Measurements from ENCODE around the gene PSEN1. TPM values are rescaled to one million over a fixed set of nuclear protein-coding genes. Genes with fewer than 3 reads are reported as not detected.

Gene PSEN1
- total and polyA plus RNA-seq, 2 experiments from 2014 or later: 14.6 to 35.7 TPM

- ATAC-seq: no peak
- no peak overlapping the region for H3K27ac Mint-ChIP-seq
- H3K27me3 Mint-ChIP-seq (ENCODE audit: insufficient read depth, low read depth, poor library complexity): peaks cover 38% of the 10 kb centered on the region
- 0 out of 2 replicates have a peak, but pooled peaks cover 3% of the 10 kb centered on the region for H4K20me1 ChIP-seq (replicated peaks; ENCODE audit: insufficient read depth)
- peaks cover 58% of the 10 kb centered on the region for H3K4me1 Mint-ChIP-seq
- H3K4me1 ChIP-seq (ENCODE audit: insufficient read depth): peaks cover 54% of the 10 kb centered on the region
- H3K4me3 Mint-ChIP-seq: peak overlapping the region; percentile 76
- peaks cover 30% of the 10 kb centered on the region for H3F3A ChIP-seq (replicated peaks; ENCODE audit: low read depth)
- H3K9me3 Mint-ChIP-seq: no peaks in the 10 kb centered on the region; the same call in 2 of the 3 replicates
- TF ChIP-seq EZH2 (IDR thresholded peaks at IDR 0.05; ENCODE audit: low read depth, unreplicated experiment): peak; percentile 64
- TF ChIP-seq STAT1 (IDR thresholded peaks at IDR 0.05; ENCODE audit: unreplicated experiment): no peak
- no peak for DNase-seq (ENCODE audit: low spot score)
- H3K9me2 ChIP-seq (ENCODE audit: insufficient read depth): no peaks in the 10 kb centered on the region
- peaks cover 54% of the 10 kb centered on the region for H3K27me3 ChIP-seq (ENCODE audit: insufficient read depth)
- H3K36me3 Mint-ChIP-seq (ENCODE audit: low read depth): peaks cover 2% of the 10 kb centered on the region; the same call in 1 of the 3 replicates
- H2AFZ ChIP-seq: peak overlapping the region; percentile 91
- no peak overlapping the region for H3K27ac ChIP-seq (ENCODE audit: low read depth)
- peak overlapping the region; percentile 69 for H3K4me3 ChIP-seq
- H3K4me2 ChIP-seq: peak overlapping the region; percentile 96
- no peaks in the 10 kb centered on the region for H3K36me3 ChIP-seq (ENCODE audit: insufficient read depth)
- no peaks in the 10 kb centered on the region for H3K79me2 ChIP-seq (replicated peaks; ENCODE audit: insufficient read depth)
Measured at GRCh38 chr14:73238424-73238852, 102.1 kb downstream of the PSEN1 start.

GRCh38 chr14:73238941-73239340 lies 102.6 kb downstream of the PSEN1 start:
- H3K4me1 ChIP-seq (ENCODE audit: insufficient read depth): peaks cover 49% of the 10 kb centered on the region
- 0 out of 2 replicates have a peak, but pooled peaks cover 3% of the 10 kb centered on the region for H3K79me2 ChIP-seq (replicated peaks; ENCODE audit: insufficient read depth)
- DNase-seq (ENCODE audit: low spot score) (no peak), ATAC-seq (no peak)
- peak overlapping the region; percentile 69; the same call in 1 of the 2 replicates for H3K4me3 ChIP-seq
- peaks cover 50% of the 10 kb centered on the region for H3K27me3 ChIP-seq (ENCODE audit: insufficient read depth)
- H3K9me2 ChIP-seq (ENCODE audit: insufficient read depth): no peaks in the 10 kb centered on the region
- H2AFZ ChIP-seq: no peak overlapping the region
- H3K4me1 Mint-ChIP-seq: peaks cover 53% of the 10 kb centered on the region
- H3K27me3 Mint-ChIP-seq (ENCODE audit: insufficient read depth, low read depth, poor library complexity): peaks cover 34% of the 10 kb centered on the region
- H3K36me3 ChIP-seq (ENCODE audit: insufficient read depth): no peaks in the 10 kb centered on the region
- H4K20me1 ChIP-seq (replicated peaks; ENCODE audit: insufficient read depth): 0 out of 2 replicates have a peak, but pooled peaks cover 3% of the 10 kb centered on the region
- H3K4me3 Mint-ChIP-seq: peak overlapping the region; percentile 76
- no peaks in the 10 kb centered on the region; the same call in 2 of the 3 replicates for H3K9me3 Mint-ChIP-seq
- no peak overlapping the region for H3K27ac Mint-ChIP-seq
- H3K4me2 ChIP-seq: peak overlapping the region; percentile 96
- peaks cover 2% of the 10 kb centered on the region; the same call in 1 of the 3 replicates for H3K36me3 Mint-ChIP-seq (ENCODE audit: low read depth)
- H3F3A ChIP-seq (replicated peaks; ENCODE audit: low read depth): peaks cover 30% of the 10 kb centered on the region
- H3K27ac ChIP-seq (ENCODE audit: low read depth): no peak overlapping the region
- no peak for TF ChIP-seq EZH2phosphoT487 (IDR thresholded peaks at IDR 0.05; ENCODE audit: unreplicated experiment)
- no peak for TF ChIP-seq POLR2AphosphoS5 (IDR thresholded peaks at IDR 0.05; ENCODE audit: low read depth)
- TF ChIP-seq CTCF (conservative IDR thresholded peaks at IDR 0.05; ENCODE audit: low read depth in 2 of 2): no peak
- no peak for TF ChIP-seq NANOG (IDR thresholded peaks at IDR 0.05; ENCODE audit: borderline replicate concordance)
- TF ChIP-seq ZNF331 (CRISPR knock-in tag; IDR thresholded peaks at IDR 0.05; ENCODE audit: low read depth): no peak
- TF ChIP-seq ETS1 (IDR thresholded peaks at IDR 0.05): no peak
- TF ChIP-seq STAT1 (IDR thresholded peaks at IDR 0.05; ENCODE audit: unreplicated experiment): no peak
- no peak for TF ChIP-seq CREB1 (CRISPR knock-in tag; IDR thresholded peaks at IDR 0.05; ENCODE audit: low read depth)
- TF ChIP-seq EZH2 (IDR thresholded peaks at IDR 0.05; ENCODE audit: low read depth, unreplicated experiment): no peak
- TF ChIP-seq JUNB (IDR thresholded peaks at IDR 0.05; ENCODE audit: unreplicated experiment): no peak
- no peak for TF ChIP-seq ZNF462 (CRISPR knock-in tag; IDR thresholded peaks at IDR 0.05)
